Middle frontal gyrus (tissue), 1 donor: ENCODE results near the gene NGEF.
"Not testable (repeated sequence)": the region's sequence is repeated elsewhere in the genome, so short reads cannot be mapped to it uniquely, and the experiment has no call there.

Source experiments
- DNase-seq: peaks from one replicate; pipeline ENCODE4 v3.0.0-alpha.2; 2015; ENCODE audit warnings: low spot score; ENCODE audit errors: extremely low spot score

NGEF gene

DNA sequence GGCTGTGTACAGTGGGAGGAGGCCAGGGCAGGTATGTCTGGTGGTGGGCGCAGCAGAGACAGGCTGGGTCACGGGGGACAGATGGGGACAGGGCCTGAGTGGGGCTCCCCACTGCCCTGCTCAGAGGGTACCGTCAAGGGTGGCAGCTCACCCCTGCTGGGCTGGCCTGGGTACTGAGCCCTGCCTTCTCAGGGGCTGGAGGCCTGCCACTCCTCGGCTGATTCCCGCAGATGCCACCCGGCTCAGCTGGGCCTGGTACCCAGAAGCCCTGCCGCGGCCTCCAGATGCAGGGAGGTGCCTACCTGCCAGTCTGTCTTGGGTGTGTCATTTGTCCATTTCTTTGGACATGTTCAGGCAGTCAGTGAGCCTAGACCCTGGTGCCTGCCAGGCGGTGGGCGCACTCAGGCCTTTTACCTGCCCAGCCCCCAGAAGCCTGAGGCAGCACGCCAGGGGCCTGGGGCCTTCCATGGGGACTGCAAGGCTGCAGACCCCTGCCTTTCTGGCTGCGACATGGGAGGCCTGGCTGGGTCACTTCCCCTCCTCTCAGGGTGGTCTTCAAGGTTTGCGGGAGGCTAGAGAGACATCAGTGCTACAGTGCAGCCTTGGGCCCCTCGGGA, 139.7 kb downstream of the NGEF start:
- DNase-seq: no peak

DNA sequence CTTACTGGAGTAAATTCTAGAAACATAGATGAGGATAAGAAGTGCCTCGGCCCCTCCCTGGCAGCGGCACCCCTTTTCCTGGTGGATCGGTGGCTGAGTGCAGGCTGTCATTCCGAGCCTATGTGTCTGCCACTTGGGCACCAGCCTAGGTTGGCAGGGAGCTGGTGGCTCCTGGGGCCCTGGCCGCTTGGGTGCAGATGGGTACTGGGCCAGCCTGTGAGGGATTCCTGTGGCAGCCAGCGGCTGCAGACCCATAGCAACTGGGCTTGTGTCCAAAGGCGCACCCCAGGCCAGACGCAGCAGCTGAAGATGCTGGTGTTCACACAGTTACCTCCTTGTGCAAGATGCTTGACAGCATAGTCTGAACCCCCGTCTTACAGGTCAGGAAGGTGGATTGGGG, 140.2 kb downstream of the NGEF start:
- no peak for DNase-seq

DNA sequence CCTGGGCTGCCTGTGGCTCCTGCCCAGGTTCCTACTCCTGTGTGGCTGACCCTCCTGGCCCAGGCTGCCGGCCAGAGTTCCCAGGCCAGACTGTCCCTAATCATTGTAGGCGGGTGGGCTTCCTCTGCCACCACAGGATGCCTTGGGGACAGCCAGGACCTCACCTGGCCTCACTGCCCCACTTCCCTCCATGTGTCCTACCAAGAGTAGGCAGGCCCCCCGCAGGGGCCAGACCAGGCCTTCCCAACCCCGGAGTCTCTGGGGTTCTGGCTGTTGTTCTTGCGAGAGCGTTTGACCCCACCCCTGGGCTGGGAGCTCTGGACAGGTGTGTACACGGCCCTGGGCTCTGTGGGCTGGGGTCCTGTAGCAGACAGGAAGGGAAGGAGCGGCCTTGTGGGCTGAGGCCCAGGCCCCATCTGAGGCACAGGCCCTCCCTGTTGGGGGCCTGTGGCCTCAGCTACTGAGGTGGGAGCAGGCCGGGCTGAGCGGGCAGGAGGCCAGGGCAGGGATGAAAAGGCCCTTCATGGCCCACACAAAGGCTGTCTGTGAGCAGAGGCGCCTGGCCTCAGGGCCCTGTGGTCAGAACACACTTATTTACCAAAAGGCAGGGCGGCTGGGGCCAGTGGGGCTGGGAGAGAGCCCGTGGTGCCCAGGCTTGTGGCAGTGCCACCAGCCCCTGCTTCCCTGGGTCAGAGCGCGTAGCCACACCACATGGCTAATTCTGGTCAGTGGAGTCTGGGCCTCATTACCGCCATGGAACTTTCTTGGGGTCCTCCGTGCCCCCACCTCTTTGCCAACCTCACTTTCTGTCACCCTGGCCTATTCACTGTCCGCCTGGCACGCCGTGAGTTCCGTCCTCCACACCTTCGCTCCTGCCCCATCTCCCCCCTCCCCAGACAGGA, 141.0 kb downstream of the NGEF start:
- peak; percentile 74 for DNase-seq

GRCh38 chr2:232871418-232871834, 141.6 kb downstream of the NGEF start:
- DNase-seq: no peak

- DNase-seq: no peak
Measured at GRCh38 chr2:232870766-232871371, 142.2 kb downstream of the NGEF start.

DNA sequence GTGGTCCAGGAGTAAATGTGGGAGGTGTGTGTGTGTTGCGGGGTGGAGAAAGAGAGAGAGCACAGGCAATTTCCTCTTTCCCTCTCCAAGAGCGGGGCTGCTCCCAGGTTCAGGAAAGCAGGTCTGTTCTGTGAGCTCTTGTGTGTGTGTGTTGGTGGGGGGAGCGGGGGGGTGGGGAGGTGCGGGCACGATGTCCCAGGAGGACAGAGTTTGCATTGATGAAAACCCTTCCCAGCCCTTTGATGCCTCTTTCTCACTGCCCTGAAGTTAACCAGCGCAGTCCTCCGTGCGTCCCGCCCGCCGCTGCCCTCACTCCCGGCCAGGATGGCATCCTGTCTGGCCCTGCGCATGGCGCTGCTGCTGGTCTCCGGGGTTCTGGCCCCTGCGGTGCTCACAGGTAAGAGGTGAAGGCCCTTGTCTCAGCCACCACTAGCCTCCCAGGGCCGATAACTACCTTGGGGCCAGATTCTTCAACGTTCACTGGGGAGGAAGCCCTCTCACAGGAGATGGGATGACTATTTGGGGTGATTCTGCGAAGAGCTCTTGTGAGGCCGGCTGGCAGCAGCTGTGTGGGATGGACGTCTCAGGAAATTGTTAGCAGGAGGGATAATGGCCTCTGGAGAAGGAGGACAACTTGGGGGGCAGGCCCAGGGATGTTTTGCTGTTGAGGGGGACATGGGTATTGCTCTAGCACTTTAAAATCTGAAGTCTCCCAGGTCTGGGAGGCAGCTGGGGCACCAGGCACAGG, 142.9 kb downstream of the NGEF start, which contains the start of gene SNORC:
TSS of gene SNORC (plus strand) at position 247 of the 748 bp plus-strand sequence. CDS start at position 325, 78 bp downstream.
- DNase-seq: no peak

GRCh38 chr2:232869138-232870017, 143.7 kb downstream of the NGEF start:
- no peak for DNase-seq

- DNase-seq: no peak
Measured at GRCh38 chr2:232866104-232866503, 147.0 kb downstream of the NGEF start.

DNA sequence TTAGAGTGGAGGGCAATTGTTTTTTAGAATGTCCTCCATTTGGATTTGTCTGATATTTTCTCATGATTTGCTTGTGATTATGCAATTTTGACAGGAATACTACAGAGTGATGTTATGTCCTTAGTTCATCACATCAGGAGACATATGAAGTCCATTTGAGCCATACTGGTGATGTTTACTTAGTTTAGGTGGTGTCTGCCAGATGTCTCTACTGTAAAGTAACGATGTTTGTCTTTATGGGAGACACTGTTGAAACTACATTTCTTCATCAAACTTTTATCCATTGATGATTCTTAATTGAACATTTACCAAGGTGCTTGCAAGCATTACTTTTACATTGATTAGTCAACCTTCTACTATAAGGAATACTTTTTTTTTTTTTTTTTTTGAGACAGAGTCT, 147.9 kb downstream of the NGEF start:
- no peak for DNase-seq

- DNase-seq: no peak
Measured at GRCh38 chr2:232863996-232864395, 149.1 kb downstream of the NGEF start.

- no peak for DNase-seq
Measured at GRCh38 chr2:232861353-232861752, 151.7 kb downstream of the NGEF start.

DNA sequence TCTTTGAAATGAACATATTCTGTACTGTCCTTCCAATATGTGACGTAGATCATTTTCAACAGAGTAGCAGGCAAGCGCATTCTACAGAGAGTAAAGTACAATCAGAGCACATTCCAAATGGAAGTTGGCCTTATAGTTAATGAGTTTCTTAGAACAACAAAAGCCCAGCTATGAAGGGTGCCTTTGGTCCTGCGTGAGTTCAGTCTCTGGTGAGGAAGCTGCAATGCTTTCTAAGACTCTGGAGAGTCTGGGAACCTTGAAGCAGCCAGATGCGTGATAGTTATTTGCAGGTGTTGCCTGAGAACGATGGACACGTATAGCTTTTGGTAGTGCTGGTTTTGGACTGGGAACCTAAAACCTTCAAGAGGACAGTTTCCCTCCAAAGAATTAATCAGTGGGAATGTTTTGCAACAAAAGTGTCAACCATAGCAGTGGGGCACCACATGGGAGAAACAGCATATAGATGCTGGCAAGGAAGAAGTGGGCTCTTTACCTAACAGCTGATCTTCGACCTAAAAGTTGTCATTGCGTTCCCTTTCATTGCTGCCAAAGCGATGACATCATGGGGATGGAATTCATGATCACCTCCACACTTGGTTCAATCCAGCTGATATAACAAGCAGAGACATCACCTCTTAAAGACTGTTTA, 152.3 kb downstream of the NGEF start:
- DNase-seq: no peak

GRCh38 chr2:232859385-232859916, 153.6 kb downstream of the NGEF start:
- no peak for DNase-seq

DNA sequence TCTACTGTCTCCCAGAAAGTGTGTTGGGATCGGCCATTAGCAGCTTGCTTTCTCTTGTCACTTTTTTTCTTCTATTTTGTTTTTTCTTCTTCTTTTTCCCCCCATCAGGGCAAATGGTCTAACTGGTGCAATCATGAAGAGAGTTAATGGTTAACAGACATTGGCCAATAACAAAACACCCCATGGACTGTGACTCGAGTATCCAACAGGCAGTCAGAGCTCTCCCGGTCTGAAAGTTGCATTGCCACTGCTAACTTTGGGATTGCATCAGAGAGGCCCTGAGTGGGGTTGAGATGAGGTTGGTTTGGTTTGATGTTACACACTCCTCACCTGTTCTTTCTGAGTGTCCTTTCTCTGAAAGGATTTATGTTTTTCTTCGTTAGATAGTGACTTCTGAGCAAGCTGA, 155.9 kb downstream of the NGEF start:
- DNase-seq: no peak

- no peak for DNase-seq
Measured at GRCh38 chr2:232854082-232854481, 159.0 kb downstream of the NGEF start.

DNA sequence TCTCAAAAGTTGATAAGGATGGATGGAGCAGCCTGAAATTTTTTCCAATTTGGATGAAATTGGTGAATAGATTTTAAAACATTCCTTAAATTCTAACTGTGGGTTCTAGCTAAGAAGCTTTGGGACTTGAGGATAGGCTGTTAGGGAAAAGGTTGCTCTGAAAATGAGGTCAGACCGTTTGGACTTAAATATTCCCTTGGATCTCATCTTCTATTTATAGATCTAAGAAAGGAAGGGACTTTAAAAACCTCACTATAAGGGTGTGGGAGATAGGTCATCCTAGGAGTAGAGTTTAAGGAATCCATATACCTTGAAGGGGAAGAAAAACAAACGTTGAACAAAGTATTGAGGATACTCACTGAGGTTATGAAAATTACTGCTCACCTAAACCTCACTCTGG, 160.4 kb downstream of the NGEF start:
- no peak for DNase-seq

DNA sequence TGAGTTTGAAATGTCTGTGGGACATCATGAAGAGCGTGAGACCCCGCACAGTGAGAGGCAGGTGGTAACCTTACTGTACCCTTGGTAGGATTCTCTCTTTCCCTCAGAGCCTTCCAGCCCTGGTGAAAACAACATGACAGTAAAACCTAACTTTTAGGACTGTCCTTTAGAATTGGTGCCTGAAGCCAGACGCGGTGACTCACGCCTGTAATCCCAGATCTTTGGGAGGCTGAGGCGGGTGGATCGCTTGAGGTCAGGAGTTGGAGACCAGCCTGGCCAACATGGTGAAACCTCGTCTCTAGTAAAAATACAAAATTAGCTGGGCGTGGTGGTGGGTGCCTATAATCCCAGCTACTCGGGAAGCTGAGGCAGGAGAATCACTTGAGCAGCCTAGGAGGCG, 161.0 kb downstream of the NGEF start:
- not testable (repeated sequence) for DNase-seq

- no peak for DNase-seq
Measured at GRCh38 chr2:232850039-232850438, 163.0 kb downstream of the NGEF start.

GRCh38 chr2:232846055-232846454, 167.0 kb downstream of the NGEF start:
- DNase-seq: no peak

- DNase-seq: peak; percentile 66
Measured at GRCh38 chr2:232843834-232844233, 169.2 kb downstream of the NGEF start.
